NCI-H1930 (cell line): ENCODE data around the gene SMIM32.

Experiments used
- DNase-seq, 2 experiments: peaks; one replicate each; lab custom pipeline; 2025; lab: John Stamatoyannopoulos, UW

The SMIM32 gene

GRCh38 chr5:136207631-136208030, 14.7 kb upstream of the SMIM32 start:
- DNase-seq: no peak

GRCh38 chr5:136206361-136206760, 13.4 kb upstream of the SMIM32 start:
- no peak for DNase-seq

GRCh38 chr5:136205941-136206340, 13.0 kb upstream of the SMIM32 start:
- no peak for DNase-seq

- no peak for DNase-seq
Observed at GRCh38 chr5:136205061-136205702, 12.2 kb upstream of the SMIM32 start.

GRCh38 chr5:136203303-136203922, 10.5 kb upstream of the SMIM32 start:
- no peak for DNase-seq

- DNase-seq: no peak
Observed at GRCh38 chr5:136202469-136203205, 9.7 kb upstream of the SMIM32 start.

- DNase-seq: no peak
Observed at GRCh38 chr5:136201870-136202269, 8.9 kb upstream of the SMIM32 start.

GRCh38 chr5:136200761-136201160, 7.8 kb upstream of the SMIM32 start:
- DNase-seq: no peak

- no peak for DNase-seq
Observed at GRCh38 chr5:136200130-136200529, 7.2 kb upstream of the SMIM32 start.

- no peak for DNase-seq
Observed at GRCh38 chr5:136199408-136199807, 6.4 kb upstream of the SMIM32 start.

- DNase-seq: no peak
Observed at GRCh38 chr5:136198453-136198852, 5.5 kb upstream of the SMIM32 start.

- no peak for DNase-seq
Observed at GRCh38 chr5:136197462-136198142, 4.6 kb upstream of the SMIM32 start.

GRCh38 chr5:136195971-136196820, 3.2 kb upstream of the SMIM32 start:
- DNase-seq: no peak

- no peak for DNase-seq
Observed at GRCh38 chr5:136194576-136194975, 1.6 kb upstream of the SMIM32 start.

GRCh38 chr5:136193322-136193935, 467 bp upstream of the SMIM32 start:
- DNase-seq: no peak

- DNase-seq: no peak
Observed at GRCh38 chr5:136192015-136192525, 892 bp downstream of the SMIM32 start.

- no peak for DNase-seq
Observed at GRCh38 chr5:136191304-136192014, 1.5 kb downstream of the SMIM32 start.

- DNase-seq: no peak
Observed at GRCh38 chr5:136190904-136191303, 2.1 kb downstream of the SMIM32 start.

GRCh38 chr5:136190091-136190720, 2.8 kb downstream of the SMIM32 start:
- no peak for DNase-seq

GRCh38 chr5:136188859-136189258, 4.1 kb downstream of the SMIM32 start:
- no peak for DNase-seq
